GM15510 (cell line): ENCODE results near the gene ENOX1.

Experiments
- POLR2A ChIP-seq: IDR thresholded peaks from 3 replicates; pipeline ENCODE4 v1.6.1; 2011; ENCODE audit warnings: borderline replicate concordance; ENCODE audit not compliant: insufficient read length; ENCODE audit errors: extremely low read depth

The ENOX1 gene

GRCh38 chr13:43426355-43426754 lies 360.4 kb downstream of the ENOX1 start:
- TF ChIP-seq POLR2A = no peak

- no peak for TF ChIP-seq POLR2A
These were observed 361.5 kb downstream of the ENOX1 start for GRCh38 chr13:43425234-43425633.

GRCh38 chr13:43424412-43424811 lies 362.4 kb downstream of the ENOX1 start:
- no peak for TF ChIP-seq POLR2A

- TF ChIP-seq POLR2A = no peak
These were observed 364.7 kb downstream of the ENOX1 start for GRCh38 chr13:43422116-43422515.

GRCh38 chr13:43414111-43414510 lies 372.7 kb downstream of the ENOX1 start:
- TF ChIP-seq POLR2A = no peak

GRCh38 chr13:43411741-43412140 lies 375.0 kb downstream of the ENOX1 start:
- no peak for TF ChIP-seq POLR2A

GRCh38 chr13:43411211-43411610 lies 375.6 kb downstream of the ENOX1 start:
- no peak for TF ChIP-seq POLR2A

- TF ChIP-seq POLR2A = no peak
These were observed 378.5 kb downstream of the ENOX1 start for GRCh38 chr13:43408274-43408673.

- no peak for TF ChIP-seq POLR2A
These were observed 379.7 kb downstream of the ENOX1 start for GRCh38 chr13:43407023-43407581.

GRCh38 chr13:43405457-43405856 lies 381.3 kb downstream of the ENOX1 start:
- TF ChIP-seq POLR2A = no peak

GRCh38 chr13:43402380-43402779 lies 384.4 kb downstream of the ENOX1 start:
- no peak for TF ChIP-seq POLR2A

- TF ChIP-seq POLR2A = no peak
These were observed 385.4 kb downstream of the ENOX1 start for GRCh38 chr13:43401361-43401760.

- TF ChIP-seq POLR2A = no peak
These were observed 389.7 kb downstream of the ENOX1 start for GRCh38 chr13:43397111-43397510.

- TF ChIP-seq POLR2A = no peak
These were observed 395.7 kb downstream of the ENOX1 start for GRCh38 chr13:43391036-43391435.

- no peak for TF ChIP-seq POLR2A
These were observed 396.2 kb downstream of the ENOX1 start for GRCh38 chr13:43390619-43391018.

GRCh38 chr13:43389983-43390382 lies 396.8 kb downstream of the ENOX1 start:
- TF ChIP-seq POLR2A = no peak

- TF ChIP-seq POLR2A = no peak
These were observed 397.2 kb downstream of the ENOX1 start for GRCh38 chr13:43389573-43389972.
